NB4 (cell line): Measurements from ENCODE around the gene ADCY2.

ENCODE experiments used
- TF ChIP-seq, protein P1 (sequence below): IDR thresholded peaks from one replicate; pipeline ENCODE4 v1.5.1; 2012; ENCODE audit warnings: low read depth, low read length
- TF ChIP-seq, protein P2 (sequence below): IDR thresholded peaks from 2 replicates; pipeline ENCODE4 v1.6.1; 2011; ENCODE audit warnings: low read depth, low read length

DNA sequence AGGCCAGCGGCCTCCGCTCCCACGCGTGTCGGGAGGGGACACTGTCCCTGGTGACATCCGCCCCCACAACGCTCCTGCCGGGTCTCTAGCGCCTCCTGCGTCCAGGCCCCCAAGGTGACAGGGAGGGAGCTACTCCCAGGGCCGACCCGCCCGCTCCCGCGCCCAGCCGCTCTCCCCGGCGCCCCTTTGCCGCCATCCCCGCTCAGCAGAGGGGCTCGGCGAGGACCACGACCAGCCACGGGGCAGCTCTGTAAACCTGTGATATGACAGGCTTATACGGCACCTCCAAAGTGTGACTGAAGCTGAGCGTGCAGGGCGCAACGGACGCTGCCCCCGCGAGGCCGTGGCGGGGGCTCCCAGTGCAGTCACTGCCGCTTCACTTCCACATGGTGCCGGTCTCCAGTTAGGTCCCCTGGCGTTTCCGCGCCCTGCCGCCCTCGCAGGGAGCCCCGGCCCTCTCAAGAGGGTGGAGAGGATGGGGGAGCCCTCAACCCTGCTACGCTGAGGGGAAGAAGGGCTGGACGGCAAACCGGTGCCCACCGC is 978 bp upstream of the ADCY2 start:
- TF ChIP-seq, protein P1, sequence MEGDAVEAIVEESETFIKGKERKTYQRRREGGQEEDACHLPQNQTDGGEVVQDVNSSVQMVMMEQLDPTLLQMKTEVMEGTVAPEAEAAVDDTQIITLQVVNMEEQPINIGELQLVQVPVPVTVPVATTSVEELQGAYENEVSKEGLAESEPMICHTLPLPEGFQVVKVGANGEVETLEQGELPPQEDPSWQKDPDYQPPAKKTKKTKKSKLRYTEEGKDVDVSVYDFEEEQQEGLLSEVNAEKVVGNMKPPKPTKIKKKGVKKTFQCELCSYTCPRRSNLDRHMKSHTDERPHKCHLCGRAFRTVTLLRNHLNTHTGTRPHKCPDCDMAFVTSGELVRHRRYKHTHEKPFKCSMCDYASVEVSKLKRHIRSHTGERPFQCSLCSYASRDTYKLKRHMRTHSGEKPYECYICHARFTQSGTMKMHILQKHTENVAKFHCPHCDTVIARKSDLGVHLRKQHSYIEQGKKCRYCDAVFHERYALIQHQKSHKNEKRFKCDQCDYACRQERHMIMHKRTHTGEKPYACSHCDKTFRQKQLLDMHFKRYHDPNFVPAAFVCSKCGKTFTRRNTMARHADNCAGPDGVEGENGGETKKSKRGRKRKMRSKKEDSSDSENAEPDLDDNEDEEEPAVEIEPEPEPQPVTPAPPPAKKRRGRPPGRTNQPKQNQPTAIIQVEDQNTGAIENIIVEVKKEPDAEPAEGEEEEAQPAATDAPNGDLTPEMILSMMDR, result no peak
- TF ChIP-seq, protein P2, sequence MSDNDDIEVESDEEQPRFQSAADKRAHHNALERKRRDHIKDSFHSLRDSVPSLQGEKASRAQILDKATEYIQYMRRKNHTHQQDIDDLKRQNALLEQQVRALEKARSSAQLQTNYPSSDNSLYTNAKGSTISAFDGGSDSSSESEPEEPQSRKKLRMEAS, result no peak
